ENCODE data around the gene SAFB2. TPM values are rescaled to one million over a fixed set of nuclear protein-coding genes. Genes with fewer than 3 reads are reported as not detected.

SAFB2 gene
- total RNA-seq, 2 experiments from 2014 or later = 79.5 to 84.1 TPM

- Mint-ChIP-seq H3K4me3 (no peak overlapping the region), H3K36me3 (peaks cover 10% of the 10 kb centered on the region)
Observed at GRCh38 chr19:5537870-5538269, 84.7 kb downstream of the SAFB2 start.

More at GRCh38 chr19:5537870-5538269, 84.7 kb downstream of the SAFB2 start:
- no peak overlapping the region for H3K27ac Mint-ChIP-seq
- H3K27me3 Mint-ChIP-seq = peaks cover 28% of the 10 kb centered on the region
- peaks cover 17% of the 10 kb centered on the region for H3K9me3 Mint-ChIP-seq
- no peaks in the 10 kb centered on the region for H3K4me1 Mint-ChIP-seq
- DNase-seq = no peak

Other genes with a start within 250 kb of the SAFB2 start
- not detected for gene ZNRF4, start 167.4 kb downstream of the SAFB2 start, total RNA-seq
- gene TINCR, start 54.8 kb downstream of the SAFB2 start, total RNA-seq = under 1 TPM; 0.29 to 0.34 TPM
- gene SAFB, start 307 bp upstream of the SAFB2 start, total RNA-seq = 100 to 1,000 TPM; 123 to 133 TPM
- gene MICOS13, start 57.7 kb upstream of the SAFB2 start, total RNA-seq = 10 to 100 TPM; 44.6 to 53.5 TPM
- 1 to 10 TPM; 1.5 to 3.2 TPM for gene HSD11B1L, start 58.3 kb upstream of the SAFB2 start, total RNA-seq
- 1,000 to 10,000 TPM; 1,649 to 1,711 TPM for gene RPL36, start 67.5 kb upstream of the SAFB2 start, total RNA-seq
- 100 to 1,000 TPM; 277 to 287 TPM for gene LONP1, start 97.4 kb upstream of the SAFB2 start, total RNA-seq
- gene CATSPERD, start 97.9 kb upstream of the SAFB2 start, total RNA-seq = not detected
- gene PRR22, start 162.0 kb upstream of the SAFB2 start, total RNA-seq = 10 to 100 TPM; 14.1 to 14.3 TPM
- 100 to 1,000 TPM; 103 to 106 TPM for gene DUS3L, start 168.4 kb upstream of the SAFB2 start, total RNA-seq
- gene NRTN, start 182.3 kb upstream of the SAFB2 start, total RNA-seq = under 1 TPM; 0.21 to 0.38 TPM
- not detected for gene FUT6, start 216.9 kb upstream of the SAFB2 start, total RNA-seq
- not detected for gene FUT3, start 228.7 kb upstream of the SAFB2 start, total RNA-seq
- not detected for gene FUT5, start 247.8 kb upstream of the SAFB2 start, total RNA-seq

Measured in activated naive CD8-positive, alpha-beta T cell treated with anti-CD3 and anti-CD28 coated beads for 36 hours (primary cell).